GM19463 (cell line): ENCODE measurements around the gene FAM241B.

Experiments used
- ATAC-seq: cut with Tn5 transposase; IDR thresholded peaks from one replicate; pipeline ENCODE4 v1.9.1; 2021; ENCODE audit warnings: mild to moderate bottlenecking, moderate library complexity; ENCODE audit not compliant: unreplicated experiment

FAM241B gene, protein sequence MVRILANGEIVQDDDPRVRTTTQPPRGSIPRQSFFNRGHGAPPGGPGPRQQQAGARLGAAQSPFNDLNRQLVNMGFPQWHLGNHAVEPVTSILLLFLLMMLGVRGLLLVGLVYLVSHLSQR

DNA sequence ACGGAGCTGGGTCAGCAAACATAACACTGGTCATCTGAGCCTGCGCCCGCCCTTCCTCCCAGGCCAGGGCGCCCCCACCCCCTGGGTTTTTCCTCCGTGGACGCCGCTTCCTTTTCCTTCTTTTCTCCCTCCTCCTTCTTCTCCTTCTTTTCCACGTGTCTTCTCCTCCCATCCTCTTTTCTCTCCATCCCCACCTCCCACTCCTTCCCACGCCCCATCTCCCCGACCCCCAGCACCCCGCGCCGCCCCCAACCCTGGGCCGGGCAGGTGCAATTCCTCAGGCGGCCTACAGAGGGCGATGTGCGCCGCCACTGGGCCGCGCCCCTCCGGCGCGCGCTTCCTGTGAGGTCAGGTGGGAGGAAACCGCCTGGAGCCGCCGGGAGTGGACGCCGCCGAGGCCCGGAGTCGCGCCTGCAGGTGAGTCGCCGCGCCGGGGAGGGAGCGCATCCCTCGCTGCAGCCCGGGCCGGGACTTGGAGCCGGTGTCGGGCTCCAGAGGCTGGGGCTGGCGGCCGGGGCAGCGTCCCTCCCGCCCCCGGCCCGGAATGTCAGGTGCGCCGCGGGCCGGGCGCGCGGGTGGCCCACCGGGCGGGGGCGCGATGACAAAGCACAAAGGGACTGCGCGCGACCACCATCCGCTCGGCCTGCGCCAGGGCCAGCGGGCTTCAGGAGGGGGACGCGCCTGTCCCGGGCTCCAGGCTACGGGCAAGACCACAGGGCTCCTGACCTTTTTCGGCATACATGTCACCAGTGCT lies at the start of gene FAM241B:
Gene FAM241B, plus strand, starts transcription at position 351 of the 754 bp plus-strand sequence. CDS start 1,497 bp downstream, outside the sequence.
- ATAC-seq = no peak

DNA sequence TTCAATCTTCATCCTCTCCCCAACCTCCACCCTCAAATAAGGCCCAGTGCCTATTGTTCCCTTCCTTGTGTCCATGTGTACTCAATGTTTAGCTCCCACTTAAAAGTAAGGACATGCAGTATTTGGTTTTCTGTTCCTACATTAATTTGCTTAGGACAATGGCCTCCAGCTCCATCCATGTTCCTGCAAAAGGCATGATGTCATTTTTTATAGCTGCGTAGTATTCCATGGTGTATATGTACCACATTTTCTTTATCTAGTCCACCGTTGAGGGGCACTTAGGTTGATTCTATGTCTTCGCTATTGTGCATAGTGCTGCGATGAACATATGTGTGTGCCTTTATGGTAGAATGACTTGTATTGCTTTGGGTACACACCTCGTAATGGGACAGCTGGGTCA lies 49.6 kb upstream of the FAM241B start:
- ATAC-seq = no peak

DNA sequence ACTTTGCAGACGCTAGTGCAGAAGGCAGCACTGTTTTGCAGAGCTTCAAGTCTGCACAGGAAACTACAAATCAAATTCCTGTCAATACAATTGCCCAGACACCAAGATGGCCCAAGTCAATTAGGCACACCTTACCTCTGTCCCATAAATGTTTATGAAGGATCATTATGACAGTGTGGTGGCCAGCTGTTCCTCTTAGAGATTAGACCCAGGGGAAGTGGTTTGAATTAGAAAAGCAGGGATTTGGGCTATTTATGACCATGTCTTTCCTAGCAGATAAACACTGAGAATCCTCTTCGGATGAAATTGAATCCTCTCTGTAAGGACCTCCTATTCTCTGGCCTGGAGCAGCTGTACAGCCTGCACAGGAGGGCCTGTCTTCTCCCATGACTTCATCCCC lies 46.9 kb upstream of the FAM241B start:
- ATAC-seq = no peak

DNA sequence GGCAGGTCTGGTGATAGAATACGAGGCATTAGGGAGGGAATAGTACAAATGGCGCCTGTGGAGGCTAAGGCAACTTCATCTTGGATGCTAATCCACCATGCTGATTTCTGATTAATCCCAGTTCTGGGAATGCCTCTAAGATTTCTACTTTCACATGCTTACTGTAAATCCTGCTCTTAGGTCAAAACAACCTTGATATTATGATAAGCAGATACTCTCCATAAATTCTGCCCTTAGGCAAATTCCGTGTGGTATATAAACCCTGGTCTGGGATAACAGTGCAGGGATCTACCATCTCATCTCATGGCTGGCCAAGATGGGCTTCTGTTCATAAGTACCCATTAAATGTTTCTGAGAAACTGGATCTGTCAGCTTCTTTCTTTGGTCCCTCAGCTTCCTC lies 45.4 kb upstream of the FAM241B start:
- ATAC-seq = no peak

DNA sequence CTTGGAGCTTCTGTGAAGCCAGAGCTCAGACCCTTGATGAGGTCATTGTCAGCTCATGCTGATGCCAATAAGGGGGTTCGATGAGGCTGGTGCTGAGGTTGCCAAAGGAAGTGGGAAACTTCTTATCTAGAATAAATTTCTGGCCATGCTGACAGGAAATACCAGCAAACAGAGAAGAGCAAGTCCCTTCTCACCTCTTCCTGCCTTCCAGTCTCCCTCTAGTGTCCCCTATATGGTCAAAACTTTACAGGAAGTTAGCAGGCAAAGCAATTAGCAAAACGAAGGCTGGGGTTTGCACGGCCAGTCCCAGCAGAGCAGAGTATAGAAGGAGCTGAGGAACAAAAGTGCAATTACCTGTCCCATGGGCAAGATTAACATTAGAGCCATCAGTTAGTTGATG lies 41.7 kb upstream of the FAM241B start:
- no peak for ATAC-seq

DNA sequence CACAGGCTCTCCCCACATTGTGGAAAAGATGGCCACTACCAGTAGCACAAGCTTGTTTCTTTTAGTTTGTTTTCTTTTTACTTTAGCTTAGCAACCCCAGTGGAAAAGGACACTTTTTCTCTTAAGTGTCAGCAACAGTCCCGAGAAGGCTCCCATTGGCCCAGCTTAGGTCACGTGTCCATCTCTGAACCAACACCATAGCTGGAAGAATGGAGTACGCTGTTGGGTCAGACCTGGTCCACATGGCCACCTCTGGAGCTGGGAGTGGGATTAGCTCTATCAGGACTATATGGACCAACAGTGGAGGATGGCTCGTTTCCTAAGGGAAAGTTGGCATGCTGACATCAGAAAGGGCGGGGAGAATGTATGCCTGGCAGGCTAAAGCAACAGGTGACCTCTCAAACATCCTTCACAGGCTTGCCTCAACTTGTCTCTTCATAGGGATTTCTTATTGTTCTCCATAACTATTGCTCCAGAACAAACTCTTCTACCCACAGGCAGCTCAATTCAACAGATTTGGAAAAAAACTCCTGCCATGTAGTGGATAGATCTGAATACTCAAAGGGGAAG lies 29.2 kb upstream of the FAM241B start:
- no peak for ATAC-seq

DNA sequence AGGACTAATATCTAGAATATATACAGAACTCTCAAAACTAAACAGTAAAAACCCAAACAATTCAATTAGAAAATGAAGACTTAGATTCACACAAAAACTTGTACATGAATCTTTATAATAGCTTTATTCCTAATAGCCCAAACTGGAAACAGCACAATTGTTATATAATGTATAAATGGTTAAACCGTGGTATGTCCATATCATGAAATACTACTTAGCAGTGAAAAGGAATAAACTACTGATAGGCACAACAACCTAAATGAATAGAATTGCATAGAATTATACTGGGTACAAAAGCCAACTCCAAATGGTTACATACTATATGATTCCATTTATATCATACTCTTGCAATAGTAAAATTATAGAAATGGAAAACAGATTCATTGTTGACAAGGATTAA lies 21.0 kb upstream of the FAM241B start:
- no peak for ATAC-seq

DNA sequence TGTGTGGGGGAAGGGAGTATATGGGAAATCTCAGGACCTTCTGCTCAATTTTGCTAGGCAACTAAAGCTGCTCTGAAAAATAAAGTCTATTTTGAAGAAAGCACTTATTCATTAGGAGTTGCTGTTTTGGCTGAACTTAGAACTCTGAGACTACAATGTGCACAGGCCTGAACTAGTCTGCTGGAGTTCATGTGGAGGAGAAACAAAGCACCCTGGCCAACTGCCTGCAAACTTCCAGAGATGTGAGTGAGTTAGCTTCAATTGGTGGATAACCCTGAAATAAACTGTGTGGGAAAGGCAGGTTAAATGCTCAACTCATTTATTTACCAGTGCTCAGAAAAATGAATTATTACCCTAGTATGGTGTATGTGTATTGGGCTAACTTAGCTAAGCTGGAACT lies 17.3 kb upstream of the FAM241B start:
- no peak for ATAC-seq

DNA sequence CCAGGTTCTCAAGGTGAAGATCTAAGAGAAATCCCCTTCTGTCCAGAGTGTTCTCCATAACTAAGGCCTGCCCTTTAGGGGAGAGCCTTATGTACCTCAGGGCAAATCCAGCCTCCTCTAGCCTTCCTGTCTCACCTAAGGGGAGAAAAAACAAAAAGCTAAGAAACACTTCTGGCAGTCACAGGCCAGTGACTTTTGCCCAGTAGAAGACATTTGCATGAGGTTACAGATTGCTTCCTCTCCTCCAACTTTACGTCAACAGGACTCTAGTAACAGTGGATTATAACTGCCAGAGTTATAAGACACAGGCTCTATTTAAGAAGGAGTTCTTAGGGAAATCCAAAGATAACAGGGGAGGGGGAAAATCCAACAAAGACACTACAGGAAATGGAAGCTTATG lies 15.9 kb upstream of the FAM241B start:
- ATAC-seq = no peak

DNA sequence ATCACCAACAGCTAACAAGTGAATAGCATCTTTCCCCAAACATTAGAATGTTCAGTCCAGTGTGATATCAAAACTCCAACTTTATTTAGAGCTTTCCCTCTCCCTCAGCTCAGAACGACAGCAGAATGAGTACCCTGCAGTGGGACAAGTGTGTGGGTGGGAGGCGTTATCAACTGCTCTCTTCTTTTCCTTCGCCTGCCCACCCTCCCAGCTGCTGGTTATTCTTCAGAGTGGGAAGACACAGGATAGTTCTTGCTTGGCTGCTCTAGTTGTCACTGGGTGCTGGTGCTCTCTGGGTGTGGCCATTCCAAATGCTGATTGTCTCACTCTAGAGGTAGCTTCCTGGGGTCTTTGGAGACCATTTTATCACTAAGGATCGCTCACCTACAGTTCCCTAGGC lies 13.7 kb upstream of the FAM241B start:
- no peak for ATAC-seq

DNA sequence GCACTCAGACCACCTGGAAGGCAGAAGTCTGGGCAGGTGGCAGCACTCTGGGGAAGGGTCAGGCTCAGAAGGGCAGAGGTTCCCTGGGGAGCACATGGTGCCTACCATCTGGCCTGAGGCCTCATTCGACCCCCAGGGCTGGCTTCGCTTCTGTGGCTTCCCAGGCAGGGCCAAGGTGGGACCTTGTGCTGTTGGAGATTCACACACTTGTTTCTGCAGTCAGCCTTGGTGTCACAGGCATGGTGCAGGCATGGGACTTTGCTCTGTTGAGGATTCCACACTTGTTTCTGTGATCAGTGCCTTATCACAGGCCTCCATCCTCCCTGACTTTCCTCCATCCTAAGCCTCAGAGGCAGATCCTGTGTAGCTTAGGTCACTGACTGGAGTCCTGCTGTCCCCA lies 11.3 kb upstream of the FAM241B start:
- no peak for ATAC-seq

DNA sequence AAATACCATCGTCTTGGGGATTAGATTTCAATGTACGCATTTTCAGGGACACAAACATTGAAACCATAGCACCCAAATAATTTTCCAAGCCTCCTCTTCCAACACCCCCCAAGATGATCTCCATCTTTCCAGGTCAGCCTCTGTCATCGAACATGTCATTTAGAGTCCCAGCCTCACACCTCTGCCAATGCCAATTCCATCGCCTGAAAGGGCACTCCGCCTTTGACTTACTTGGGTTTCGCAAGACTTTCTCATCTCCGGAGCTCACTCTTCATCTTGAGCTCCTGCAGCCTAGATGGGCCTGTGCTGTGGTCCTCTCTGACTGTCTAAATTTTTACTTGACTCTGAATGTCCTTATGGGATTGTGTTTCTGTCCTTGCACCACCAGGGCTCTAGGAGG lies 10.4 kb upstream of the FAM241B start:
- no peak for ATAC-seq

DNA sequence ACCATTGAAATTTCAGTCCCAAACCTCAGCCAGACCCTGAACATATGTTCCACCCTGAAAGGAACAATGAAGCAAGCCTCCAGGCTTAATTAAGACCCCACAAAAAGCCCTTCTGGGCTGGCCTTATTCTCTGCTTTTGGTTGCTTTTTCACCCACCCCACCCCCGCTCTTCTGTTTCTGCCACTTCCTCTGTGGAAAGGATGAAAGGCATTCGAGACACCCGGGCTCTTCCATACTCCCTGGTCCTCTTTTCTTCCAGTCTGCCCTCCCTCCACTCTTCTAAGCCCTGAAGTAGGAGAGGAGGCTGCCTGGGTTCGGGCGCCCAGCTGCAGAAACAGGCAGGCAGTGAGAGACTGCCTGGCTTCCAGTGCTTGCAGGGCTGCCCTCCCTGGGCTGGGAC lies 9.4 kb upstream of the FAM241B start:
- no peak for ATAC-seq

DNA sequence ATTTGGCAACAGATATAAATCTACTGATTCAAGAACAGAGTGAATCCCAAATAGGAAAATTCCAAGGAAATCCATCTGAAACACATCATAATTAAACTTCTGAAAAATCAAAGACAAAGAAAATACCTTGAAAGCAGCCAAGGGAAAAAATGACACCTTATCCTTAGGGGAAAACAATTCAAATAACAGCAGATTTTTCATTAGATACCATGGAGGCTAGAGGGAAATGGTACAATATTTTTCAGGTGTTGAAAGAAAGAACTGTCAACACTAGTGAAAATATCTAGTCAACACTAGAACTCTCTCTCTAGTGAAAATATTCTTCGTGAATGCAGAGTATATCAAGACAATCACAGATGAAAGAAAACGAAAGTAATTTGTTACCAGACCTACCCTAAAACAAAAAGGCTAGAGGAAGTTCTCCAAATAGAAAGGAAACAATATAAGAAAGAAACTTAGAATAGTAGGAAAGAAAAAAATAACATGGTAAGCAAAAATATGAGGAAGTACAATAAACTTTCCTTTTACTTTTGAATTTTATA lies 5.7 kb upstream of the FAM241B start:
- ATAC-seq = no peak

DNA sequence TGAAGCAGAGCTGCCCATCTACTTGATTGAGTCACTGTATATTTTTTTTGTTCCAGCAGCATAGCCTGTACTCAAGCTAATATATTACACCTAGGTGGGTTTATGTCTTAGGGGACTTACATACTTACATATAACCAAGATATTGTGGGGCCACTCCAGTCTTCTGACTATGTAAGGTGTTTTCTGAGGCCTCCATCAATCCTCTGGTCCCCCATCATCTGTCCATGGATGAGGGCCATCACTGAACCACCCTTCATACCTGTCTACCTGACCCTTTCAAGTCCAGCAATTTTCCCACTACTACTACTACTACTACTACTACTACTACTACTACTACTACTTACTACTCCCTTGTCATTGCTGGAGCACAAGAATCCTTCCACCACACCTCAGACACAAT lies 3.2 kb upstream of the FAM241B start:
- ATAC-seq = no peak

DNA sequence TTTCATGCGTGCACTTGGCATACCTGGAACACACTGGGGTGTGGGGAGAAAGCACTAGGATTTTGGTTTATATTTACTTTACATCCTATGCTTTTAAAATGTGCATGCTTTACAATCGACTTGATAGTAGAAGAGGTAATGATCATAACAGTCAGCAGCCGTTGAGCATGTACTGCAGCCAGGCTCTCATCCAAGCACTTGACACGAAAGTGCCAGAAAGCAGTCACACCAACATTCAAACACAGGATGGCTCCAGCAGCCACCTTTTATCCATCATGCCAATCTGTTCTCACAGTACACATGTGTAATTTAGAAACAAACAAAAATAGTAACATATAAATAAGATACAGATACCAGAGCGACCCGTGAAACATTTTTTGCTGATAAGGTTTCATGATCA lies 1.2 kb upstream of the FAM241B start:
- ATAC-seq = no peak

DNA sequence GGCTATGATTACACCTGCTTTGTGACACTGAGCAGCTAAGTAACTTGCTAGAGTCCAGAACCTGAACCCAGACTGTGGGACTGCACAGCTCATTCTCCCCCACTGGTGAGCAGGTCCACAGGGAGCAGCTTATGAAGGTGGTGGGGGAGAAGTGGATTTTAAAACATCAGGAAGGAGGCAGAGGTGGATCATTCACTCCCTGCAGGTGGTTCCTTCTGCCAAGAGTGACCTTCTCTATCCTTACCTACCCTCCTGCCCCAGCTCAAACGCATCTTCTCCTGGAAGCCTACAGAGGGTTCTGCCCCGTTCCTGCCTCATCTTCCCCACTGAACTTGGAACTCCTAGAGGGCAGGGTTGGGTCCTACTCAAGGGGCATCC lies 539 bp upstream of the FAM241B start:
- no peak for ATAC-seq

DNA sequence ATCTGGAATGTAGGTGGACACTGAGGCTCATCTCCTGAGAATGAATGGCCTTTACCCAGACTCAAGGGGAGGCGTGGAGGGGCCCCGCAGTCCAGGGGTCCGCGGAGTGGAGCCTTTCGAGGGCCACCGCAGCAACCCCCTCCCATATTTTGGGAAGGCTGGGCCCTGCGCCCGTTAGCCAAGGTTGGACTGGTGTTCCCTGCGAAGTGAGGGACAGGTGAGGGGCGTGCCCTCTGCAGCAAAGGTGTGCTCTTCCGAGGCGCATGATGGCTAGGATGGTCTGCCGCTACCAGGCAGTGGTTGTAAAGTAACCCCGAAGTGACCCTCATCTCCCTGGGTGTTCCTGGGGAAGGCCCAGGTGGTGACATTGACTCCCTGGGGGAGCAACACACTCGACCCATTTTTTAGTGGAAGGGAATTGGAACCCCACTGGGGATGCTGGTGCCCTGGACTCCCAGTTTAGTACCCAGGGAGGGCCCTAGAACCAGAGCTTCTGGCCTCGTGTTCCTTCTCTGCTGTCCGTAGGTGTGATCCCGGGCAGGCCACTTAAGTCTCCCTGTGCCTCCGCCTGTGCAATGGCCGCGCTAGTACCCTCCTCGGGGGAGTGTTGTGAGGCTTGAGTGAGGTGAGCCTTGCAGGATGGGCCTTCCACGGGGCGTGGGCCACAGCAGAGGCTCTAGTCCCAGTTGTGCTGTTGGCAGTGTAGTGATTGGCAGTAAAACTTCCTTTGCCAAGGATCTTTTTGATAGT lies 779 bp downstream of the FAM241B start:
- ATAC-seq = no peak

DNA sequence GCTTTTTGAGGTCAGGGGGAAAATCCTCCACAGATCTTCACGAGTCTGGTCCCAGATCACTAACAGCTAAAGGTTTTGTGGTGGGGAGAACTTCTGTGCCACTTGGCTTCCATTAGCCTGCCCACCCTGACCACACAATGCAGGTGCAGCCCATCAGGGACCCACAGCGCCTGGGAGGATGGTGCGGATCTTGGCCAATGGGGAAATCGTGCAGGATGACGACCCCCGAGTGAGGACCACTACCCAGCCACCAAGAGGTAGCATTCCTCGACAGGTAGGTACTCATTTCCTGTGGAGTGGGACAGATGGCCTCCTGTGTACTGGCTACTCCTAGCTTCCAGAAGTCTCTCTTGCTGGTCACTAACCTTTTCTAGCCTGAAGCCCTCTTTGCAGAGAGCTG lies 1.5 kb downstream of the FAM241B start:
- no peak for ATAC-seq

DNA sequence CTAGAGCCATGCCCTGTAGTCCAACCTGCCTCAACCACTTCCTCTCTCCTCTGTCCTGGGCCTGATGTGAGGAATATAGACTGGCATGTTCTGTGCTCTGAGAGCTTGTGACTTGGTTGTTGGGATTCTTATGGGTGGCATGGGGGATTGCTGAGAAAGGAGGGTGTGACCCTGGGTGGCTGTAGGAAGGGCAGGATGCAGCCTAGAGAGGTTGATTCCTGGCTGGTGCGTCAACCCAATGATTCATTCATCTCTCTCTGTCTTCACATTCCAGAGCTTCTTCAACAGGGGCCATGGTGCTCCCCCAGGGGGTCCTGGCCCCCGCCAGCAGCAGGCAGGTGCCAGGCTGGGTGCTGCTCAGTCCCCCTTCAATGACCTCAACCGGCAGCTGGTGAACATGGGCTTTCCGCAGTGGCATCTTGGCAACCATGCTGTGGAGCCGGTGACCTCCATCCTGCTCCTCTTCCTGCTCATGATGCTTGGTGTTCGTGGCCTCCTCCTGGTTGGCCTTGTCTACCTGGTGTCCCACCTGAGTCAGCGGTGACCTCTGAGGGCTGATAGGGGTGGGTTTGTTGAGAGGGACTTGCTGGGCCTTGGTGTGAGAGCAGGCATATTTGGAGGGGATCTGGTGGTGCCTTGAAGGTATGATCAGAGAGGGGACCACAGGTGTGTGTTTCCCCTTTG lies 2.6 kb downstream of the FAM241B start:
- ATAC-seq = no peak
